Liver (tissue), 3 donors: Measurements from ENCODE around the gene PDYN.

Source experiments
- ATF3 ChIP-seq: IDR thresholded peaks from 2 replicates; pipeline ENCODE4 v1.6.1; 2016; ENCODE audit warnings: antibody characterized with exemption
- CTCF ChIP-seq: fragments of 150-350 bp; IDR thresholded peaks from 2 replicates; pipeline ENCODE4 v1.5.1; 2017; ENCODE audit warnings: improper control_type of control experiment, low read depth, low read length; ENCODE audit not compliant: missing input control
- GABPA ChIP-seq, 2 donors: IDR thresholded peaks in 1 of 2; conservative IDR thresholded peaks in 1 of 2; 2 replicates each; pipeline ENCODE4 v1.6.1; 2016; ENCODE audit warnings: antibody characterized with exemption in 2 of 2, mild to moderate bottlenecking in 1 of 2, moderate library complexity in 1 of 2
- HNF4A ChIP-seq, 2 donors: conservative IDR thresholded peaks; 2 replicates each; pipeline ENCODE4 v1.6.1; 2016; ENCODE audit warnings: antibody characterized with exemption in 2 of 2, mild to moderate bottlenecking in 2 of 2
- HNF4G ChIP-seq: IDR thresholded peaks from 2 replicates; pipeline ENCODE4 v1.6.1; 2016; ENCODE audit warnings: antibody characterized with exemption
- JUND ChIP-seq, 2 donors: IDR thresholded peaks; 2 replicates each; pipeline ENCODE4 v1.6.1; 2016; ENCODE audit warnings: antibody characterized with exemption in 2 of 2
- MAX ChIP-seq: IDR thresholded peaks from 2 replicates; pipeline ENCODE4 v1.6.1; 2016; ENCODE audit warnings: antibody characterized with exemption
- RAD21 ChIP-seq, 2 donors: IDR thresholded peaks; 2 replicates each; pipeline ENCODE4 v1.6.1; 2016; ENCODE audit warnings: antibody characterized with exemption in 2 of 2, mild to moderate bottlenecking in 2 of 2
- RXRA ChIP-seq, 2 donors: IDR thresholded peaks; 2 replicates each; pipeline ENCODE4 v1.6.1; 2017 to 2018; ENCODE audit warnings: antibody characterized with exemption in 2 of 2, mild to moderate bottlenecking in 1 of 2
- TAF1 ChIP-seq: conservative IDR thresholded peaks from 2 replicates; pipeline ENCODE4 v1.6.1; 2016; ENCODE audit warnings: antibody characterized with exemption, mild to moderate bottlenecking
- TF ChIP-seq, protein P1 (sequence below): IDR thresholded peaks from 2 replicates; pipeline ENCODE4 v1.6.1; 2016; ENCODE audit warnings: antibody characterized with exemption
- donor health status: healthy.
- donor health status: healthy.

- TF ChIP-seq CTCF (no peak), RXRA (IDR thresholded peaks at IDR 0.05) (no peak), TAF1 (no peak), MAX (no peak), RAD21 (IDR thresholded peaks at IDR 0.05) (no peak), HNF4G (no peak), HNF4A (conservative IDR thresholded peaks at IDR 0.05) (no peak), GABPA (IDR thresholded peaks at IDR 0.05 in 1 of 2, conservative IDR thresholded peaks at IDR 0.05 in 1 of 2) (no peak), JUND (IDR thresholded peaks at IDR 0.05) (no peak), ATF3 (no peak)
- TF ChIP-seq, protein P1, sequence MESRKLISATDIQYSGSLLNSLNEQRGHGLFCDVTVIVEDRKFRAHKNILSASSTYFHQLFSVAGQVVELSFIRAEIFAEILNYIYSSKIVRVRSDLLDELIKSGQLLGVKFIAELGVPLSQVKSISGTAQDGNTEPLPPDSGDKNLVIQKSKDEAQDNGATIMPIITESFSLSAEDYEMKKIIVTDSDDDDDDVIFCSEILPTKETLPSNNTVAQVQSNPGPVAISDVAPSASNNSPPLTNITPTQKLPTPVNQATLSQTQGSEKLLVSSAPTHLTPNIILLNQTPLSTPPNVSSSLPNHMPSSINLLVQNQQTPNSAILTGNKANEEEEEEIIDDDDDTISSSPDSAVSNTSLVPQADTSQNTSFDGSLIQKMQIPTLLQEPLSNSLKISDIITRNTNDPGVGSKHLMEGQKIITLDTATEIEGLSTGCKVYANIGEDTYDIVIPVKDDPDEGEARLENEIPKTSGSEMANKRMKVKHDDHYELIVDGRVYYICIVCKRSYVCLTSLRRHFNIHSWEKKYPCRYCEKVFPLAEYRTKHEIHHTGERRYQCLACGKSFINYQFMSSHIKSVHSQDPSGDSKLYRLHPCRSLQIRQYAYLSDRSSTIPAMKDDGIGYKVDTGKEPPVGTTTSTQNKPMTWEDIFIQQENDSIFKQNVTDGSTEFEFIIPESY = no peak
Observed at GRCh38 chr20:1987826-1988225, 6.0 kb downstream of the PDYN start.
